Myocyte (in vitro differentiated cells): ENCODE results near the gene TNFRSF25. TPM values are rescaled to one million over a fixed set of nuclear protein-coding genes. Genes with fewer than 3 reads are reported as not detected.

Experiments used
- DNase-seq: peaks from one replicate; pipeline ENCODE4 v3.0.0-alpha.2; 2012; ENCODE audit warnings: low read depth
- total RNA-seq: library from RNA; depleted of rRNA; stranded (reverse); fragments of >200 nt; gene quantifications from 2 replicates; pipeline ENCODE4 v1.2.3, GENCODE V29; 2014

Gene TNFRSF25
- total RNA-seq, 1 donor from 2014 or later, result 24.4 TPM

DNA sequence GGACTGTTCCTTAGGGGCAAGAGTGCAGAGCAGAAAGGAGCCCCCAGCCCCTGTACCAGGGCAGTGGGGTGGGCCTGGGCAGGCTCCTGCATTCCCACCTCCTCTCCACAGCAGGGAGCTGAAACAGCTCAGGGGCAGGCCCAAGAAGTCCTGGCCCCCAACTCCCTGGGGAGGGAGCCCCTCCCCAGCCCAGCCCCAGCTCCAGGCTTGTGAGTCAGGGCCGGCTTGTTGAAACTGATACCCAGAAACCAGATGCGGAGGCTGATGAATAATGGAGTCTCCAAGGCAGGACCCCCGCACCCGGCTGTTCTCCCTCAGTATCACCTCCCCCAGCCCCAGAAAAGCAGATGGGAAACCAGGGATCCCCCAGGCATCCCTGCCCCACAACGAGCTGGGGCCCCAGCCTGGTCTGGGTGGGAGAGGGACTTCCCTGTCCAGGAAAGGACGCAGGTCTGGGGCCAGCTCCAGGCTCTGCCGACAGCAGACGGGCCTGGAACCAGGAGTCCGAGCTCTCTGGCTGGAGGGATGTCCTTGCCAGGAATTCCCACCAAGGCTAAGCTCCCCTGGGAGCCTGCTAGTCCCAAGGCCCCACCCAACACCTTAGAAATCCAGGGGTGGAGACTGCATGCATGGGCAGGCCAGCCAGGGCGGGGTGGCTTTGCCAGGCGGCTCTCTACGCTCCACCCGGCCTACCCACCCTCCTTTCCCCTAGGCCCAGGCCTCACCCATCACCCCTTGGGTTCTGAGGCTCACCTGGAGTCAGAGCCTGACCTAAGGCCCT lies 22.8 kb upstream of the TNFRSF25 start:
- no peak for DNase-seq

DNA sequence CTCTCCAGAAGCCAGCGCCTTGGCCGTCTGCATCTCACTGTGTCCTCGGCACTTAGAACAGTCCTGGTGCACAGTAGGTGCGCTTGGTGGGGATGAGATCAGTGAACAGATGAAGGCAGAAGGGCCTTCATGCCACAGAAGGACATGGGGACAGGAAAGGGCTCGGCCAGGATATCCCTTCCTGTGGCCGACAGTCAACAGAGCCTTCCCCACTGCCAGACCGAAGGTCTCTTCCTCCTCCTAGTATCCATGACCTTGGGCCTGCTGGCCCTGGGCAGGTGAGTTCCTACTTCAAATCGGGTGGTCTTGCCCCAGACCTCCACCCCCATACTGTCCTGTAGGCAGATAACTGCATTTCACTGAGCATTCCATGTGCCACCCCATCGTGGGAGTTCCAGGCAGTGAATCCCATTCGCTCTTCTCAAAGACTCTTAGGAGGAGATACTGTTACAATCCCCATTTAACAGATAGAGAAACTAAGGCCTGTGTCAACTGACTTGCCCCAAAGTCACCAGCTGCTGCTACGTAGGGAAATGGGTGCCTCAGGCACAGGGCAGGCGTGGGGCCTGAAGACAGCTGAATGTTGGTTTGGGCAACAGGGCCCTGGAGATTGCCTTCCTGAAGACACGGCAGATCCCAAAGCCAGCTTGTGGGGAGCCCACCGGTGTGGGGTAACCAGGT lies 22.0 kb upstream of the TNFRSF25 start:
- DNase-seq, result no peak

DNA sequence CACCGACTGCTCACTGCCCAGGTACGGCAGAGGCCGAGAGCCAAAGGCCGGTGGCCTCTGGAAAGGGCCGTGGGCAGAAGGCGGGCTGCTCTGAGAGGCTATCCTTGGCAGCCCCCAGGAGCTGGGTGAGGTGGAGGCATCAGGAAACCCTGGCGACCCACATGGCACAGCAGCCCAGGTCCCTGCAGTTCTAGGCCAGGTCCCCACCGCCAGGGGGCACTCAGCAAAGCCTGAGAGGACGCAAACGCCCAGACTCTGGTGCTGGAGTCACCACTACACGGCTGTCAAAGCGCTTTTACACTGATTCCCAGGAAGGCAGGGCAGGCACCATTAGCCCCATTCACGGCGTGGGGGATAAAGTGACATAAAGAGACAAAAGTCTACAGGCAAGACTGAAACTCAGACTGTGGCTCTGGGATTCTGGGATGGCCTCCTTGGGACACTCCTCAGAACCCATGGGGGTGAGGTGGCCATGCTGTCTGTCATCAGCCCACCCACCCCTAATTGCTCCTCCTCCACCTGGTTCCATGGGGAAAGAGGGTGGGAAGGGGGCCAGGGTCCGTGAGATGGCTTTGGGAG lies 20.5 kb upstream of the TNFRSF25 start:
- DNase-seq, result peak; percentile 86

DNA sequence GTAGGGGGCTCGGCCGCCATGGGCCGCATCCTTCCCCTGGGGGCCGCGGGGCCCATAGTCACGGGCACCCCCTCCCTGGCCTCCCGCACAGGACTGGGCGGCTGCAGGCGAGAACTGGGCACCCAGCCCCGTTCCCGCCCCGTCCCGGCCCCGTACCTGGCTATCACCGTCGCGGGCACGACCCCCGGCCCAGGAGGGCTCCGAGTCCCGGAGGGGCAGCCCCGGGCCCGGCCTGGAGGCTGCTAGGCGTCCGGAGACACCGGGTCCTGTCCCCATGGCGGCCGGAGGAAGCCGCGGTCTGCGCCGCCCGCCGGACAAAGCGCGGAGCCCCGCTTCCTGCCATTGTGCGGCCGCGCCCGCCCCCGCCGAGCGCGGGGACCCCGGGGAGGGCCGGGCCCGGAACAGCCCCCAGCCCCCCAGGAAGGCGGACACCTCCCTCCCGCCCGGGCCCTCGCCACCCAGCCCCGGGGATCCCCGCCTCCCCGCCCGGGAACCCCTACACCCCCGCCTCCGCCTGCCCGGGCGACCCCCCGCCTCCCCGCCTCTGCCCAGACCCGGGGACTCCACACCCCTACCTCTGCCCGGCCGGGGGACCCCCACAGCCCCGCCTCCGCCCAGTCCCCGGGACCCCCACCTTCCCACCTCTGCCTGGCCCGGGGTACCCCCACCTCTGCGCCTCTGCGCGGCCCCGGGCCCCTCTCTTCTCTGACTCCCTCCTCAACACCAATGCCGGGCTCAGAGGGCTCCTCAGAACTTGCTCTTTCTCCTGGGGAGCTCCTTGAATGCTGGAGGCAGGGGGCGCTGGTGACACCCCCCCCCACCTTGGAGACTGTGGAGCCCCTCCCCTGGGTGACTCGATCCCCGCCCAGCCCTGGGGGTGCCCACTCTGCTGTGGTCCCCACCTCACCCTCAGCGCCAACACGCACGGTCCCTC lies 19.5 kb upstream of the TNFRSF25 start:
- no peak for DNase-seq

DNA sequence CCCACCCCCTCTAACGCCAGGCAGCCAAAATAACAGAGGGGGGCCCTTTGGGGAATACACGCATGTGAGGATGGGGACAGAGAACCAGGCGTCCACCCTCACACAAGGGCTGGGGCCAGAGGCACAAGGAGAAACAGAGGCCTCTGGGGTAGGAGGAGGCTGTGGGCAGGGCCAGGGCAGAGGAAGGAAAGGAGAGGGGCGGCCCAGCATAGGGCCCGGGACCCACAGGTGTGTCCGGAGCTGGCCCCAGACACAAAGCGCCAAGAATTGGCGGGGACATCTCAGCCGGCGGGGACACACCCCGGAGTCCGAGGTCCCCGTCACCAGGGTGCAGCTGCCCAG lies 18.8 kb upstream of the TNFRSF25 start:
- no peak for DNase-seq

DNA sequence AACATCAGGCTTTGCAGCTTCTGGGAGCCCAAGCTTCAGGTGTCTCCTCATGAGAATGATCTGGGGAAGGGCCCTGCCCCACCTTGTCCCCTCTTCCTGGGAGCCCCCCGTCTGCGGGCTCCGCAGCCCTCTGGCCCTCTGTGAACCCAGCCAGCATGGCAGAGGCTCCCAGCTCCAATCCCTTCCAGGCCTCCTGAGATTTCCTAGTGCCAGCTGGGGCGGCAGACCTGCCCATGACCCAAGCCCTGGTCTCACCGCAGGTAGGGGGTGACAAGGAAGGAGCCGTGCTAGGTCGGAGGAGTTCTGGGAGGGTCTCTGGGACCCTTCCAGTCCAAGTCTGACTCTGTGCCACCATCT lies 17.8 kb upstream of the TNFRSF25 start:
- DNase-seq, result no peak

DNA sequence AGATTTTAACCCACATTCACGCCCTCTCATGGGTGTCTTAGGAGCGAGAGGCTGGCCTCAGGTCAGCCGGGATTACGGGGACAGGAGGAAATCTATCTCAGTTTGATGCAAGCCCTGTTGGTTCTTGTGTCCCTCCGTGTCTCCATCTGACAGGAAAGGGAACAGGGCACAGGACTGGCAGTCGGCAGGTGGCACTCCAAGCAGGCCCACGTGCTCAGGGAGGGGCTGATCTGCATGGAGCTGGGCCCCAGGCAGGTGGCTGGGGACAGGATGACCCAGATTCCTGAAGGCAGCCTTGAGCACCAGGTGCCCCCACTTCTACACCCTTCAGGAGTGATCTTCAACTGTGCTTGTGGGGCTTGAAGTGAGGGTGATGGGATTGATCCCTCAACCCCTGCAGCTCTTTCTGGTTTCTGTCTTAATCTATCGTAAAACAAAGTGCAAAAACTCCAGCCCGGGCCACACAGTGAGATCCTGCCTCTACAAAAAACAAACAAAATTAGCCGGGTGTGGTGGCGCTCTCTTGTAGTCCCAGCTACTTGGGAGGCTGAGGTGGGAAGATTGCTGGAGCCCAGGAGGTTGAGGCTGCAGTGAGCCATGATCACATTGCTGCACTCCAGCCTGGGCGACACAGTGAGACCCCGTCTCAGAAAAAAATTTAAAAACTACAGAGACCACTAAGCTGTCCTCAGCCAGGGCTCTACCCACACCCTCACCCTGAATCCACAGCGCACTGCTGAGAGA lies 17.2 kb upstream of the TNFRSF25 start:
- no peak for DNase-seq

DNA sequence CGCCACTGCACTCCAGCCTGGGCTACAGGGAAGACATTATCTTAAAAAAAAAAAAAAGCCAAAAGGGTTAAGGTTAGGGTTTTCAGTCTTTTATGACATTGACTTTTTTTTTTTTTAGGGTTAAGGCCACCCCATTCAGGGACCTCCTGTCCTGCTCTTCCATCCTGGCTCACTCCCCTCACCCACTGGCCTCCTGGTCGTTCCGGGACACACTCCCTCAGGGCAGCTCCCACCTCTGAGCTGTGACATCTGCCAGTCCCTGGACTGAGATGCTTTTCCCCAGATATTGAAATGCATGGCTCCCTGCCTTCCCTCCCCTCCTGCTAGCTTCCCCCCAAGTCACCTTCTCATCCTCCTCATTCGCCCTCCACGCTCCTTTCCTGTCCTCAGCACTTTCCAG lies 15.8 kb upstream of the TNFRSF25 start:
- DNase-seq, result no peak

DNA sequence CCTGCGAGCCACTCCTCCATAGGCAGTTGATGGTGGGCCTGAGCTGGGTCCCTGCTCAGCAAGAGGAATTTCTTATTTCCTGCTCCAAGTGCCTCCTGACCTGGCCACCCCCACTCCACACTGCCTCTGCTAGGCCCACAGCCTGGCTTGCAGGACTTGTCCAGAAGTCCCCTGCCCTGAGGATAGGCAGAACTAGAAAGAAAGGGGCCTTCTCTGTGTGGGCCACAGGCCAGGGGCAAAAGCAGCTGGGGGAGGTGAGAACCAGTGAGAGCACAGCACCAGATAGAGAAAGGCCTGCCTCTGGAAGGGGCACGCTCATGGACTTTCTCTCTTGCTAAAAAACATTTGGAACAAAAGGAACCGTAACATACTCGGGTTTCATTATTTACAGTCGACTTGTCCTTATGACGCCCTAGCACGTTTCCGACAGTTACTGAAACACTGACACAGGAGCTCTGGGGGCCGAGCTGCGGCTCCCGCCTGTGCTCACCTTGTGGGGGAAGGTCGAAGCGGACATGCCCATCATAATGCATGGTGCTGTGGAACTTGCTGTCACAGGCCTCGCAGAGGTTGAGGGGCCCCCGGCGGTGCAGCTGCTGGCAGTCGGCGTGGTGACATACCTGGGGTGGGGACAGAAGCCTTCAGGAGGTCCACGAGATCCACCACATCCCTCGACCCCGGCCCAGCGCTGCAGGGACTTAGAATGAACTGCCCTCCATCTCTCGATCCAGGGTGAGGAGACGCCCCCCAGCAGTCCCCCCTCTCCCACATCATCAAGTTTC lies 11.3 kb upstream of the TNFRSF25 start:
- no peak for DNase-seq

DNA sequence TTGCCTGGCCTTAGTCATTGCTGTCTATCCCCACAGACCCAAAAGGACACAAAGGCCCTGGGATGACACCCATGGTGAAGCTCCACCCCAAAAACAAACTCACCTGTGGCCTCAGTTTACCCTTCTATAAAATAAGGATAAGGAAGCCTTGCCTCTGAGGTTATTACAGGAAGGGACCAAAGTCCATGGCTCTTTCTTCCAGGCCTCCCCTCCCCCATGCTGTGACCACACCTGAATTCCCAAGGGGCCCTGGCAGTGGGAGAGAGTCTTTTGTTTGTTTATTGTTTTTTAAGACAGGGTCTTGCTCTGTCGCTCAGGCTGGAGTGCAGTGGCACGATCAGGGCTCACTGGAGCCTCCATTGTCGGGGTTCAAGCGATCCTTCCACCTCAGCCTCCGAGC lies 10.5 kb upstream of the TNFRSF25 start:
- no peak for DNase-seq

DNA sequence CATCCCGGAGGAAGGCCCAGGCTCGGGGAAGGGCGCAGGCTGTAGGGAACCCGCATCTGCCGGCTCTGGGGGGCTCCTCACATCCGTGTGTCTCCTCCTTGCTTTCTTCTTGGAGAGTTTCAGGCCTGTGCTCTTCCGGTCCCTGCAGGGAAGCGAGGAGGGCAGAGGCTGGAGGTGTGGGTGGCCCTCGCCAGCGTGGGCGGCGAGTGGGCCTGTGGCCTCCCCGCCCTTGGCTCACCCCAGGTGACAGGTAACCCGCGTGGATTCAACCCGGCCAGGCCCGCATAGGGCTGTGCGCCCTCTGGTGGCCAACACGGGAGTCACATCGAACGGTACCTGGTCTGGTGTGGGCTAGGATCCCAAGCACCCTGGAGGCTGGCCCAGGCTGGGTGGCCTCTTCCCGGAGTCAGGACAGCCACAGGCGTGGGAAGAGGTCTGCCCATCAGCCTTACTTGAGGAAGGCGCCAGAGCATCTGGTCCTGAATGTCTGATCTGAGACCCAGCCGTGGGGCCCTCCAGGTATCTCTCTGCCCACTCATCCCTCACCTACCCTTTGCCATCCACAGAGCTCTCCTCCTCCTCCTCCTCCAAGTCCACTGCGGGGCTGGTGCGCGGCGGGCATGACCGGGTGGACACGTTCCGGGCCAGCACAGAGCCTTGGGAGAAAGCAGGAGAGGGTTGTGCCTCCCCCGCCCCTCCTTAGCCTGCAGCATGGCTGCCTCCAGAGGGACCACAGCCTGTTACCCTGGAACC lies 9.6 kb upstream of the TNFRSF25 start:
- no peak for DNase-seq

DNA sequence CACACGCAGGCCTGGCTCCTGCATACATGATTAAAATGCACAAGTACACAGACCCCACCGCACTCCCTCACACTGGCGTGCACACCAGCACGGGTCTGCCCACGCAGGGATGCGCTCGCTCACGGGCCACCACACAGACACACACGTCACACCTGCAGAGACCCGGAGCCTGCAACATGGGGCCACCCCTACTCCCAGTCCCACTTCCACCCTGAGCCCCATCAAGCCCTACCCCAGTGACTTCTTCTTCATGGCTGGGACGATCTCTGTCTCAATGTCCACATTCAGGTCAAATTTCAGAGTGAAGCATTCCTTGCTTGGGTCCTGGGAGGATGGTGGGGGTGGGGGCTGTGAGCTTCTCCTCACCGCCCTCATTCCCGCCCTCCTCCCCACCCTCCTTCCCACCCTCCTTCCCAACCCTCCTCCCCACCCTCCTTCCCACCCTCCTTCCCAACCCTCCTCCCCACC lies 8.9 kb upstream of the TNFRSF25 start:
- no peak for DNase-seq

DNA sequence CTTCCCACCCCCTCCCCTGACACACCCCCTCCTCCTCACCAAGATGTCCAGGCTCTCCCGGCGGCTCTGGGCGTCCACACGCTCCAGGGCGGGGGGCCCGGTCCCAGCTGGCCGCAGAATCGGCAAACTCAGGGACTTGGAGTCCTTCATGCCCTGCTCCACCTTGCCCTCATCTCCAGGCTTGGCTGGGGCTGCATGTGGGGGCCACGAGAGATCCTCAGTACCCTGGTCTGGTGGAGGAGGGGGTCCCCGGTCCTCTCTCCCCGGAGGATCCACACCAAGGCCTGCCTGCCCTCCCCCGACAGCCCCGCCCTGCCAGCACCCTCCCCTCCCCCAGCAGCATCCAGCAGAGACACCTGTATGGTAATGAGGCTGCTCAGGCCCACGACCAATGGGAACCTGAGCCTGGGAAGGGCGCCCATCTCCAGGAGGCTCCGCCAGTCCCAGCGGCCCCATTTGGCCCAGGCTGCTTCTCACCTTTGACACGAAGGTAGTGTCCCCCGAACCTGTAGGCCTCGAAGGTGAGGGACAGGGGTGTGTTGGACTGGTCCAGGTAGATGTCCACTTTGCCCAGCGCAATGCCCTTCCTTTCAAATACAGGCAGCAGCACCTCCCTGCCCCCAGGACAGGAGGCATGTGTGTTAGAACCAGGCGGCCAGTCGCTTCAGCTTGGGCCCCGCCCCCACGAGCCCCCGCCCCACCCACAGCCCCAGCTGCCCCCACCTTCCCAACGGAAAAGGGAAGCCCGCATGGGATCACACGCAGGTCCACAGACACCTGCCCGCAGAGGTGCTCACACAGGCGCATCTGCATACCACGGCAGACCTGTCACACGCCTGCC lies 8.2 kb upstream of the TNFRSF25 start:
- DNase-seq, result no peak

DNA sequence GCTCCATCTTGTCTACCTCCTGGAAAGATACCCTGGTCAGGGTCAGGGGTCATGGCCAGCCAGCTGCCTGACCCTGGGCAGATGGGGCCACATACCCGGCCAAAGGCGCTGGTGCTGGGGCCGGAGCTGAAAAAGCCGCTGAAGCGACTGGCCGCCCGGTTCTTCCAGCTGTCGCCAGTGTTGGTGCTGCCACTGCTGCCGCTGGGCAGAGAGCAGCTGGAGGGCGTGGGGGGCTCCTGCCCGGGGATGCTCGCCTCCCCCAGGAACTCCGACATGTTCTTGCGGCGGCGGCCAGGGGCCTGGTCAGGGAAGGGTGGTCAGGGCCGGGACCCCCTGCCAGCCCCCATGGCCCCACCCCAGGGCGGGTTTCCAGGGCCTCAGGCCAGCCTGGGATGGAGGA lies 7.2 kb upstream of the TNFRSF25 start:
- DNase-seq, result no peak

DNA sequence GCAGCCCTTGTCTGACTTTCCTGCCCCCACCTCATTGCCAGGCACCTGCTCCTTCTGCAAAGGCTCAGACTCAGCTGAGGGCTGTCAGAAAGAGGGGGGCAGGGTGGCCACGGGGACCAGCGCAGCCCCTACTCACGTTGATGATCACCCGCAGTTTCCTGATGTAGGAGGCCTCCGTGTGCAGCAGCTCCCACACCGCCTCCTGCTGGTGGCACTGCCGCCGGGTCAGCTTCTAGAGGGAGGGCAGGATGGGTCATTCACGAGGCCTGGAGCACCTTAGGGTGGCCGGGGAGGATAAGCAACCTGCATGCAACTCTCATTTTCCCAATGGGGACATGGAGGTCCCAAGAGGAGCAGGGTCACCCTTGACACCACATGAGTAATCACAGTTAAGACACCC lies 6.4 kb upstream of the TNFRSF25 start:
- DNase-seq, result no peak

DNA sequence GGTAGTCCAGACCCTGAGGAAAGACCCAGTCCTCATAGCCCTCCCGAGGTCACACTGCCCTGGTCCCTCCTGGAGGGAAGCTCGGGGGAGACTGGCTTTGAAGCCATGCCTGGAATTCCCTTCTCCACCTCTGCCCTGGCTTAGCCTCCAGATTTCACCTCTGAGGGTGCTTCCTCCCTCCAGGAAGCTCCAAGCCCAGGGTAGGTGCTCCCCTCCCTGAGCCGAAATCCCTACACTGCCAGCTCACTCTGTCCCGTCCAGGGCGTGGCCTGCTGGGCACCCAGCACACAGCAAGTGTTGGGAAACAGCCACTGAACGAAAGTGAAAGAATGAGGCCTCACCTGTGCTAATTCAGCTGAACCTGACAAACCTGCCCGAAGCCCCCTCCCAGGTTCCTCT lies 6.0 kb upstream of the TNFRSF25 start:
- DNase-seq, result no peak

DNA sequence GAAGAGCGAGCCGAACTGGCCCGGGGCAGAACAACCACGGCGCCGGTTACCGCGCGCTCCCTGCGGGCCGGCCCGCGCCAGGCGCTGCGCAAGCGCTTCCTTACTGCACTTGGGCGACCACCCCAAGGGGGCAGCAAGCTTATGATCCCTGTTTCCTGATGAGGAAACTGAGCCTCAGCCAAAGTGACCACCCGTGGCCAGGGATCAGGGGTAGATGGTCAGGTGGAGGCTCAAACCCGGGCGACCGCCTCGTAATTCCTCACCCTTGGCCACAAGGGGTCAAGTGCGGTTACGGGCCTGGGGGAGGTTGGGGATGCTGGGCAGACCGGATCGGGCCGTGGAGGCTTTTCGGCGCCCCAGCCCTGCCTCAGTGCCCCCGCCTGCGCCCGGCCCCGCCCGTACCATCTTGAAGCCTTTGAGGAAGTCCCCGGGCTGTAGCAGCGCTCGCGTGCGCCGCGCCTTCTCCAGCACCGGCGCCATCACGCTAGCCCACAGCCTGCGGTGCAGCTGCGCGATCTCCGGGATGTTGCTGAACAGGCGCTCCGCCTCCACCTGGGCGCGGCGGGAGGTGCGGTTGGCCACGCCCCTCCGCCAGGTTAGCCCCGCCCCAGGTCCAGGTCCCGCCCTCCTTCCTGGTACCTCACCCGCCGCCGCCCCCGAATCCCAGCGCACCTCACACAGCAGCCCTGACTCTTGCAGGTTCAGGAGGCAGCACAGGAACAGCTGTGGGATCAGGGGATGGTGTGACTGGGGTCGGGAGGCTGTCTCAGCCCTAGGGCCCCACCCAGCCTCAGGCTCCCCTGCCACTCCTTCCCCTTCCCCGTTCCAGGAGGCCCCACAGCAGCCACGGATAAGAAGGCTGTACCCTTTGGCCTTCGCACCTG lies 5.4 kb upstream of the TNFRSF25 start:
- DNase-seq, result no peak
